DOHH2 (cell line): ENCODE results near the gene DIP2C.
"Not testable (repeated sequence)": the region's sequence is repeated elsewhere in the genome, so short reads cannot be mapped to it uniquely, and the experiment has no call there.

Experiments
- H3F3A ChIP-seq: fragments of 200-600 bp; sonication (generic), shearing (Covaris generic); 2 replicates; pipeline ENCODE4 v1.6.0; 2016; ENCODE audit warnings: antibody characterized with exemption, mild to moderate bottlenecking; ENCODE audit not compliant: control insufficient read depth, insufficient read depth
- H3K27ac ChIP-seq: fragments of 200-600 bp; sonication (generic); 2 replicates; pipeline ENCODE4 v1.5.1; 2014; ENCODE audit warnings: low read depth, mild to moderate bottlenecking, low read length, moderate library complexity
- H3K27me3 ChIP-seq: fragments of 200-600 bp; sonication (generic); 2 replicates; pipeline ENCODE4 v1.6.1; 2014; ENCODE audit warnings: mild to moderate bottlenecking, low read length, mixed read lengths; ENCODE audit not compliant: control insufficient read depth
- H3K36me3 ChIP-seq: fragments of 200-600 bp; sonication (generic); 2 replicates; pipeline ENCODE4 v1.6.1; 2014; ENCODE audit warnings: mild to moderate bottlenecking, low read length, moderate library complexity, mixed read lengths; ENCODE audit not compliant: control insufficient read depth
- H3K4me1 ChIP-seq: fragments of 200-600 bp; sonication (generic); 2 replicates; pipeline ENCODE4 v1.6.1; 2014; ENCODE audit warnings: mild to moderate bottlenecking, low read length, mixed read lengths; ENCODE audit not compliant: control insufficient read depth
- H3K4me2 ChIP-seq: fragments of 200-600 bp; sonication (generic); 2 replicates; pipeline ENCODE4 v1.6.0; 2014; ENCODE audit warnings: mild to moderate bottlenecking, low read length, moderate library complexity
- H3K4me3 ChIP-seq: fragments of 200-600 bp; sonication (generic); 2 replicates; pipeline ENCODE4 v1.5.1; 2014; ENCODE audit warnings: mild to moderate bottlenecking, low read length, mixed read lengths
- H3K79me2 ChIP-seq: fragments of 200-600 bp; sonication (generic); 2 replicates; pipeline ENCODE4 v1.6.1; 2014; ENCODE audit warnings: mild to moderate bottlenecking, low read length, mixed read lengths; ENCODE audit not compliant: control insufficient read depth
- H3K9me2 ChIP-seq: fragments of 200-600 bp; sonication (generic); replicated peaks from 2 replicates; pipeline ENCODE4 v1.6.1; 2014; ENCODE audit warnings: mild to moderate bottlenecking, low read length, mixed read lengths; ENCODE audit not compliant: control insufficient read depth
- H3K9me3 ChIP-seq: fragments of 200-600 bp; sonication (generic); 2 replicates; pipeline ENCODE4 v1.6.1; 2014; ENCODE audit warnings: antibody characterized with exemption, low read length, mixed read lengths; ENCODE audit not compliant: control insufficient read depth, insufficient read depth
- H4K20me1 ChIP-seq: fragments of 200-600 bp; sonication (generic); 2 replicates; pipeline ENCODE4 v1.6.0; 2014; ENCODE audit warnings: low read depth, mild to moderate bottlenecking, antibody characterized with exemption, low read length, moderate library complexity; ENCODE audit not compliant: control insufficient read depth, insufficient read depth
- EZH2phosphoT487 ChIP-seq: fragments of 200-600 bp; sonication (generic); IDR thresholded peaks from 2 replicates; pipeline ENCODE4 v1.6.1; 2017; ENCODE audit warnings: borderline replicate concordance, mild to moderate bottlenecking, antibody characterized with exemption, low read length, moderate library complexity, mixed read lengths
- TF ChIP-seq, protein P1 (sequence below): fragments of 200-600 bp; sonication (generic); IDR thresholded peaks from one replicate; pipeline ENCODE4 v1.5.1; 2014; ENCODE audit warnings: antibody characterized with exemption, mild to moderate bottlenecking, low read depth, low read length; ENCODE audit not compliant: poor library complexity, severe bottlenecking

DIP2C gene

GRCh38 chr10:585502-585901 is 104.0 kb downstream of the DIP2C start:
- Histone ChIP-seq H3K27ac (no peak overlapping the region), H3K27me3 (no peaks in the 10 kb centered on the region), H3K36me3 (no peaks in the 10 kb centered on the region), H3K4me1 (no peaks in the 10 kb centered on the region), H4K20me1 (no peaks in the 10 kb centered on the region), H3K9me2 (no peaks in the 10 kb centered on the region), H3K4me2 (no peak overlapping the region), H3K79me2 (no peaks in the 10 kb centered on the region), H3F3A (no peaks in the 10 kb centered on the region), H3K4me3 (no peak overlapping the region), H3K9me3 (no peaks in the 10 kb centered on the region)
- no peak for TF ChIP-seq EZH2phosphoT487
- TF ChIP-seq, protein P1, sequence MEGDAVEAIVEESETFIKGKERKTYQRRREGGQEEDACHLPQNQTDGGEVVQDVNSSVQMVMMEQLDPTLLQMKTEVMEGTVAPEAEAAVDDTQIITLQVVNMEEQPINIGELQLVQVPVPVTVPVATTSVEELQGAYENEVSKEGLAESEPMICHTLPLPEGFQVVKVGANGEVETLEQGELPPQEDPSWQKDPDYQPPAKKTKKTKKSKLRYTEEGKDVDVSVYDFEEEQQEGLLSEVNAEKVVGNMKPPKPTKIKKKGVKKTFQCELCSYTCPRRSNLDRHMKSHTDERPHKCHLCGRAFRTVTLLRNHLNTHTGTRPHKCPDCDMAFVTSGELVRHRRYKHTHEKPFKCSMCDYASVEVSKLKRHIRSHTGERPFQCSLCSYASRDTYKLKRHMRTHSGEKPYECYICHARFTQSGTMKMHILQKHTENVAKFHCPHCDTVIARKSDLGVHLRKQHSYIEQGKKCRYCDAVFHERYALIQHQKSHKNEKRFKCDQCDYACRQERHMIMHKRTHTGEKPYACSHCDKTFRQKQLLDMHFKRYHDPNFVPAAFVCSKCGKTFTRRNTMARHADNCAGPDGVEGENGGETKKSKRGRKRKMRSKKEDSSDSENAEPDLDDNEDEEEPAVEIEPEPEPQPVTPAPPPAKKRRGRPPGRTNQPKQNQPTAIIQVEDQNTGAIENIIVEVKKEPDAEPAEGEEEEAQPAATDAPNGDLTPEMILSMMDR = no peak

GRCh38 chr10:584497-585290 is 104.8 kb downstream of the DIP2C start:
- H3F3A ChIP-seq, H3K9me3 ChIP-seq, H3K9me2 ChIP-seq, H3K79me2 ChIP-seq, H3K36me3 ChIP-seq, H4K20me1 ChIP-seq, H3K4me1 ChIP-seq, H3K27me3 ChIP-seq, H3K4me3 ChIP-seq, H3K27ac ChIP-seq, H3K4me2 ChIP-seq: not testable (repeated sequence)

- H3K27ac ChIP-seq = no peak overlapping the region
- no peaks in the 10 kb centered on the region for H3K4me1 ChIP-seq
- H3K4me3 ChIP-seq = no peak overlapping the region
- no peak overlapping the region for H3K4me2 ChIP-seq
- no peaks in the 10 kb centered on the region for H3K36me3 ChIP-seq
- no peaks in the 10 kb centered on the region for H3K79me2 ChIP-seq
- H4K20me1 ChIP-seq = no peaks in the 10 kb centered on the region
- H3F3A ChIP-seq = 0 out of 2 replicates have a peak, but pooled peaks cover 9% of the 10 kb centered on the region
- H3K9me2 ChIP-seq = no peaks in the 10 kb centered on the region
- peaks cover 18% of the 10 kb centered on the region; the same call in 1 of the 2 replicates for H3K9me3 ChIP-seq
- H3K27me3 ChIP-seq = no peaks in the 10 kb centered on the region
- no peak for TF ChIP-seq EZH2phosphoT487
- TF ChIP-seq, protein P1 = no peak
Observed at GRCh38 chr10:583433-583832, 106.0 kb downstream of the DIP2C start.

- H4K20me1 ChIP-seq = no peaks in the 10 kb centered on the region
Observed at GRCh38 chr10:581776-582330, 107.6 kb downstream of the DIP2C start.

More at GRCh38 chr10:581776-582330, 107.6 kb downstream of the DIP2C start:
- H3K4me3 ChIP-seq = no peak overlapping the region
- H3K79me2 ChIP-seq = no peaks in the 10 kb centered on the region
- no peaks in the 10 kb centered on the region for H3K4me1 ChIP-seq
- H3K9me2 ChIP-seq = no peaks in the 10 kb centered on the region
- 0 out of 2 replicates have a peak, but pooled peaks cover 9% of the 10 kb centered on the region for H3F3A ChIP-seq
- H3K9me3 ChIP-seq = peaks cover 18% of the 10 kb centered on the region; the same call in 1 of the 2 replicates
- TF ChIP-seq EZH2phosphoT487 = no peak
- TF ChIP-seq, protein P1 = no peak
- H3K4me2 ChIP-seq = no peak overlapping the region
- no peaks in the 10 kb centered on the region for H3K36me3 ChIP-seq
- no peak overlapping the region for H3K27ac ChIP-seq
- H3K27me3 ChIP-seq = no peaks in the 10 kb centered on the region
